Measurements from ENCODE around the gene GALNS.

DNA sequence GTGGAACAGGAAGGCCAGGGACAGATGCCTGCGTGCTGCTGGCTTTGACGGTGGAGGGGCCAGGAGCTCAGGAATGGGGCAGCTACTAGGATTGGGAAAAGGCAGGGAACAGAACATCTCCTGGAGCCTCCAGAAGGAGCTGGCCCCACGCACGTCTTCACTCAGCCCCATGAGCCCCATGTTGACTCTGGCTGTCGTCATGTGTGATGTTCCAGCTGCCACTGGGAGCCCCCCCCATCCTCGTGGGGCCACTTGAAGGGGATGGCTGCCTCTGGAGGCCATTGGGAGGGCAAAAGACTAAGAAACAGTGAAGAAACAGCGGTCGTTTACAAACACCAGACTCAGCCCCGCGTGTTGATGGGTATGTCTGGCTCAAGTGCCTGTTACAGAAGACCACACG is 26.5 kb downstream of the GALNS start:
- TF ChIP-seq CTCF (conservative IDR thresholded peaks at IDR 0.05; ENCODE audit: low read depth in 2 of 2) (no peak), EZH2phosphoT487 (IDR thresholded peaks at IDR 0.05; ENCODE audit: unreplicated experiment) (no peak), EZH2 (IDR thresholded peaks at IDR 0.05; ENCODE audit: low read depth, unreplicated experiment) (no peak)

Data from GM23338 (cell line).